ENCODE data around the gene RDX.

Gene RDX

DNA sequence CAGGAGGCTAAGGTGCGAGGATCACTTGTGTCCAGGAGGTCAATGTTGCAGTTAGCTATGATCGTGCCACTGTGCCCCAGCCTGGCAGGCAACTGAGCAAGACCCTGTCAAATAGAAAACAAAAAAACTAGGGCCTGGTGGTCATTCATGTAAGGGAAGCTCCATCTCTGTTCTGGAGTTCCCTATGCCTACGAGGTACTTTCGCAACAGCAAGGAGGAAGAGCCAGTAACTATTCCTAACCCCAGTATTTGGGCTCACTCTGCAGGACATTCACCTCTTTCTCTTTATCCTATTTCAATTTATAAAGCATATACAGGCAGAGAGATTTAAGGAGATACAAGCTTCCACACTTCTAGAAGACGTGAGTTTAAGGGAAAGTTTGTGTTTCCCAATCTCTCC lies 46.6 kb downstream of the RDX start:
- Histone ChIP-seq H3K27ac (ENCODE audit: low read length) (no peak overlapping the region), H3K79me2 (ENCODE audit: low read length) (no peaks in the 10 kb centered on the region), H3K9me2 (replicated peaks; ENCODE audit: insufficient read depth, low read length) (no peaks in the 10 kb centered on the region), H3K4me3 (ENCODE audit: low read length) (no peak overlapping the region), H4K20me1 (ENCODE audit: insufficient read depth, low read length) (no peaks in the 10 kb centered on the region), H3K4me2 (ENCODE audit: low read depth, low read length) (no peak overlapping the region), H3K9me3 (replicated peaks; ENCODE audit: insufficient read depth, low read length) (no peaks in the 10 kb centered on the region), H3F3A (ENCODE audit: insufficient read depth, low read length) (no peaks in the 10 kb centered on the region), H3K4me1 (ENCODE audit: low read length) (no peaks in the 10 kb centered on the region), H3K36me3 (replicated peaks; ENCODE audit: insufficient read depth, low read length) (peaks cover 4% of the 10 kb centered on the region; the same call in 1 of the 2 replicates), H3K9ac (ENCODE audit: low read length) (no peak overlapping the region), H3K27me3 (replicated peaks; ENCODE audit: insufficient read depth, low read length) (no peaks in the 10 kb centered on the region), H2AFZ (ENCODE audit: low read length) (no peak overlapping the region)
- no peak for DNase-seq
- TF ChIP-seq EZH2phosphoT487 (IDR thresholded peaks at IDR 0.05; ENCODE audit: low read length) (no peak), EZH2 (optimal IDR thresholded peaks at IDR 0.05; ENCODE audit: low read depth, low read length) (no peak)
- TF ChIP-seq, protein P1, sequence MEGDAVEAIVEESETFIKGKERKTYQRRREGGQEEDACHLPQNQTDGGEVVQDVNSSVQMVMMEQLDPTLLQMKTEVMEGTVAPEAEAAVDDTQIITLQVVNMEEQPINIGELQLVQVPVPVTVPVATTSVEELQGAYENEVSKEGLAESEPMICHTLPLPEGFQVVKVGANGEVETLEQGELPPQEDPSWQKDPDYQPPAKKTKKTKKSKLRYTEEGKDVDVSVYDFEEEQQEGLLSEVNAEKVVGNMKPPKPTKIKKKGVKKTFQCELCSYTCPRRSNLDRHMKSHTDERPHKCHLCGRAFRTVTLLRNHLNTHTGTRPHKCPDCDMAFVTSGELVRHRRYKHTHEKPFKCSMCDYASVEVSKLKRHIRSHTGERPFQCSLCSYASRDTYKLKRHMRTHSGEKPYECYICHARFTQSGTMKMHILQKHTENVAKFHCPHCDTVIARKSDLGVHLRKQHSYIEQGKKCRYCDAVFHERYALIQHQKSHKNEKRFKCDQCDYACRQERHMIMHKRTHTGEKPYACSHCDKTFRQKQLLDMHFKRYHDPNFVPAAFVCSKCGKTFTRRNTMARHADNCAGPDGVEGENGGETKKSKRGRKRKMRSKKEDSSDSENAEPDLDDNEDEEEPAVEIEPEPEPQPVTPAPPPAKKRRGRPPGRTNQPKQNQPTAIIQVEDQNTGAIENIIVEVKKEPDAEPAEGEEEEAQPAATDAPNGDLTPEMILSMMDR (IDR thresholded peaks at IDR 0.05; ENCODE audit: low read length): no peak

DNA sequence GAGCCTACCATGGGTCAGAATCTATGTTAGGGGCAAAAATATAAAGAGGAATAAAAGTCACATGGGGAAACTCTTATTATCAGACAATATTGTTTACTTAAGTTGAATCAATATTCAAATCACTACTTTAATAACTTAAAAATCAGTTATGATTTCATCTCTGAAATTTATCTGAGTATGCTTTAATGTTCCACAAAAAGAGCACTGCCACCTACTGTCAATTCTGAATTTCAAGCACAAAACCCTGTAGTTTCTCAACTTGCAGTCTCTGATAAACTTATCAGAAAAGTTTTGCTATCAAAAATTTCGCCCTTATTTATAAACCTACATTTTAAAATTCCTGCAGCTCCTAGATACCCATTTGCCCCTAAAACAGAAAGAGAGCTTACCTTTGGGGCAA lies 47.3 kb downstream of the RDX start:
- no peak overlapping the region for H3K4me2 ChIP-seq (ENCODE audit: low read depth, low read length)
- H3K9me3 ChIP-seq (replicated peaks; ENCODE audit: insufficient read depth, low read length): no peaks in the 10 kb centered on the region
- H3K9ac ChIP-seq (ENCODE audit: low read length): no peak overlapping the region
- H3K27ac ChIP-seq (ENCODE audit: low read length): no peak overlapping the region
- no peaks in the 10 kb centered on the region for H3K9me2 ChIP-seq (replicated peaks; ENCODE audit: insufficient read depth, low read length)
- H3K79me2 ChIP-seq (ENCODE audit: low read length): no peaks in the 10 kb centered on the region
- H3F3A ChIP-seq (ENCODE audit: insufficient read depth, low read length): no peaks in the 10 kb centered on the region
- no peak for TF ChIP-seq EZH2 (optimal IDR thresholded peaks at IDR 0.05; ENCODE audit: low read depth, low read length)
- TF ChIP-seq, protein P1 (IDR thresholded peaks at IDR 0.05; ENCODE audit: low read length): no peak
- no peak for TF ChIP-seq EZH2phosphoT487 (IDR thresholded peaks at IDR 0.05; ENCODE audit: low read length)
- H3K4me3 ChIP-seq (ENCODE audit: low read length): no peak overlapping the region
- H2AFZ ChIP-seq (ENCODE audit: low read length): no peak overlapping the region
- H4K20me1 ChIP-seq (ENCODE audit: insufficient read depth, low read length): no peaks in the 10 kb centered on the region
- DNase-seq: no peak
- H3K4me1 ChIP-seq (ENCODE audit: low read length): no peaks in the 10 kb centered on the region
- H3K27me3 ChIP-seq (replicated peaks; ENCODE audit: insufficient read depth, low read length): no peaks in the 10 kb centered on the region
- peaks cover 4% of the 10 kb centered on the region; the same call in 1 of the 2 replicates for H3K36me3 ChIP-seq (replicated peaks; ENCODE audit: insufficient read depth, low read length)

GRCh38 chr11:110243791-110244190 lies 52.6 kb downstream of the RDX start:
- no peak overlapping the region for H3K4me3 ChIP-seq (ENCODE audit: low read length)
- no peaks in the 10 kb centered on the region for H3K9me3 ChIP-seq (replicated peaks; ENCODE audit: insufficient read depth, low read length)
- H3K27me3 ChIP-seq (replicated peaks; ENCODE audit: insufficient read depth, low read length): no peaks in the 10 kb centered on the region
- H3K4me1 ChIP-seq (ENCODE audit: low read length): no peaks in the 10 kb centered on the region
- H3F3A ChIP-seq (ENCODE audit: insufficient read depth, low read length): no peaks in the 10 kb centered on the region
- H3K9me2 ChIP-seq (replicated peaks; ENCODE audit: insufficient read depth, low read length): no peaks in the 10 kb centered on the region
- H2AFZ ChIP-seq (ENCODE audit: low read length): no peak overlapping the region
- H3K27ac ChIP-seq (ENCODE audit: low read length): no peak overlapping the region
- TF ChIP-seq EZH2 (optimal IDR thresholded peaks at IDR 0.05; ENCODE audit: low read depth, low read length) (no peak), EZH2phosphoT487 (IDR thresholded peaks at IDR 0.05; ENCODE audit: low read length) (no peak)
- TF ChIP-seq, protein P1 (IDR thresholded peaks at IDR 0.05; ENCODE audit: low read length): no peak
- no peaks in the 10 kb centered on the region for H4K20me1 ChIP-seq (ENCODE audit: insufficient read depth, low read length)
- no peak overlapping the region for H3K4me2 ChIP-seq (ENCODE audit: low read depth, low read length)
- no peak overlapping the region for H3K9ac ChIP-seq (ENCODE audit: low read length)
- no peaks in the 10 kb centered on the region; the same call in 1 of the 2 replicates for H3K36me3 ChIP-seq (replicated peaks; ENCODE audit: insufficient read depth, low read length)
- 0 out of 2 replicates have a peak, but pooled peaks cover 4% of the 10 kb centered on the region for H3K79me2 ChIP-seq (ENCODE audit: low read length)
- DNase-seq: no peak
